ENCODE results near the gene TADA3. TPM values are rescaled to one million over a fixed set of nuclear protein-coding genes. Genes with fewer than 3 reads are reported as not detected.
A peak's percentile ranks its signal among the peaks of the same experiment; 100 is the strongest.

TADA3 gene
- total RNA-seq, 1 donor from 2014 or later: 27.1 TPM

DNA sequence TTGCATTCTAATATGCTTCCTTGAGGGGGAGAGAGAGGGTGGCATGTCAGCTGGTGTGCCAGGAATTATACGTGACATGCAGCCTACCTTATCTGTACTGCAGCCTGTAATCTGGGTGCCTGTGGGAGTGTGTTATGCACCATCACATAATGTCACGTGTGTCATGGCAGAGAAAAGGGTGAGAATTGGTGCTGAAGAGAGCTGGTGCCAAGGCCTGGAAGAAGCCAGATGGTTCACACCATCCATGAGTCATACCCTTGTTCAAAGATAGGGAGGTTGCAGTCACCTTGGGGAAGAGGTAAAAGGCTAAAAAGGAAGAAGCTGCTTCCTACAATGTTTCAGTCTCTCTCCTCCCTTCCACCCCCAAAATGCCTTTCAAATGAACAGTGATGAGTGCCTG lies 55.4 kb downstream of the TADA3 start:
- Histone ChIP-seq H3K9me3 (ENCODE audit: control insufficient read depth in 3 of 3, low read length in 3 of 3) (no peaks in the 10 kb centered on the region), H3K27me3 (ENCODE audit: control insufficient read depth in 3 of 3, insufficient read depth in 3 of 3, low read length in 3 of 3) (no peaks in the 10 kb centered on the region), H3K4me3 (ENCODE audit: low read length in 3 of 3) (no peak overlapping the region), H3K27ac (ENCODE audit: low read depth, low read length) (no peak overlapping the region), H3K36me3 (ENCODE audit: control insufficient read depth in 3 of 3, insufficient read depth in 3 of 3, low read length in 3 of 3) (peaks cover 59 to 76% (median 74%) of the 10 kb centered on the region in 3 donors), H3K9ac (ENCODE audit: low read depth in 1 of 3, low read length in 3 of 3) (no peak overlapping the region), H3K4me1 (ENCODE audit: control insufficient read depth in 3 of 3, insufficient read depth in 3 of 3, low read length in 3 of 3) (peaks cover 16 to 23% (median 20%) of the 10 kb centered on the region in 3 donors)

DNA sequence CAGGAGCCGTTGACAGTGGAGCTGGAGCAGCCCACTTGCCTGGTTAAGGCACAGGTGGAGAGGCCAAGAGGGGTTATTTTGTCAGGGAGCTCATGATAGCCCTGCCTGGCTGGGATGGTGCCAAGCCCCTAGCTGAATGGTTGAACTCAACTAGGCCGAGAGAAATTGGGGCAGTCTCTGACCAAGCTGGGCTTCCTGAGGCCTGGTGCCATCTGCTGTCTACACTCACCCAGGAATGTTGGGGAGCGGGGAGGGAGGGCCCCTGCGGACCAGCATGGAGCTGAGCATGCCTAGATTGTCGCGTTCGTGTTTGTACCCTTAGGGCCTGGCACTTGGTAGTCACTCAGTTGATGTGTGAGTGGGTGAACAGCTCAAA lies 59.5 kb downstream of the TADA3 start:
- peaks cover 21 to 36% (median 33%) of the 10 kb centered on the region in 3 donors for H3K36me3 ChIP-seq (ENCODE audit: control insufficient read depth in 3 of 3, insufficient read depth in 3 of 3, low read length in 3 of 3)
- no peaks in the 10 kb centered on the region for H3K27me3 ChIP-seq (ENCODE audit: control insufficient read depth in 3 of 3, insufficient read depth in 3 of 3, low read length in 3 of 3)
- peaks cover 21 to 29% (median 24%) of the 10 kb centered on the region in 3 donors for H3K4me1 ChIP-seq (ENCODE audit: control insufficient read depth in 3 of 3, insufficient read depth in 3 of 3, low read length in 3 of 3)
- H3K27ac ChIP-seq (ENCODE audit: low read depth, low read length): no peak overlapping the region
- peak overlapping the region; percentile 88 to 90 (median 89) for H3K4me3 ChIP-seq (ENCODE audit: low read length in 3 of 3)
- no peaks in the 10 kb centered on the region for H3K9me3 ChIP-seq (ENCODE audit: control insufficient read depth in 3 of 3, low read length in 3 of 3)
- H3K9ac ChIP-seq (ENCODE audit: low read depth in 1 of 3, low read length in 3 of 3): peak overlapping the region; percentile 97 to 99 (median 98)

DNA sequence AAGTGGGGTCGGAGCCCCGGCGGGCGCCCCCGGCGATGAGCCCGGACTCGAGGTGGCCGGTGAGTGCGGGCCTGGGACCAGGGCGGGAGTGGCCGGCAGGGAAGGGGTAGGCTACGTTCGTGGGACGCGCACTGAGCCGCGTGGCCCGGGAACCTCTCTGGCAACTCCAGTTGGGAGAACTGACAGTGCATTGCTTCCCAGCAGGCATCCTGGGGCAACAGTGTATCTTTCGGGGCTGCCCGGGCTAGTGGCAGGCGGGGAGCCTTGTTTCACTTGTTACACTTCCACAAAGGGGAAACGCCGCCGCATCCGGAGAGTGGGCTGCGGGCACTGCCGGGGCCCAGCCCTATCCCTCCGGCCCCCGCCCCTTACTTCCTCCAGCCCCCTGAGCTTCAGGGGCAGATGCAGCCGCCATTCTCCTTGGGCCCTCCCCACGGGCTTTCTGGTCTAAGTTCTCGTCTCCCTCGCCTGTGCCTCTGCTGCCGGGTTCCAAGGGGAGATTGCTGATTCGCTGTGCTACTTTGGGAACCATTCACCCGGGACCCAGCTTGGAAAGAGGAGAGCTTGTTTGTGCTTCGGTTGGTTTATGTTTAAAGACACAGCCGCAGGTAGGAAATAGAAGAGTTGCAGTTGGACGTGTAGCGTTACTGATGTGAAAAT lies 60.1 kb downstream of the TADA3 start:
- Histone ChIP-seq H3K4me3 (ENCODE audit: low read length in 3 of 3) (peak overlapping the region; percentile 88 to 90 (median 89)), H3K36me3 (ENCODE audit: control insufficient read depth in 3 of 3, insufficient read depth in 3 of 3, low read length in 3 of 3) (peaks cover 18 to 32% (median 29%) of the 10 kb centered on the region in 3 donors), H3K27me3 (ENCODE audit: control insufficient read depth in 3 of 3, insufficient read depth in 3 of 3, low read length in 3 of 3) (no peaks in the 10 kb centered on the region), H3K27ac (ENCODE audit: low read depth, low read length) (peak overlapping the region; percentile 97), H3K9ac (ENCODE audit: low read depth in 1 of 3, low read length in 3 of 3) (peak overlapping the region; percentile 97 to 99 (median 98)), H3K4me1 (ENCODE audit: control insufficient read depth in 3 of 3, insufficient read depth in 3 of 3, low read length in 3 of 3) (peaks cover 21 to 29% (median 24%) of the 10 kb centered on the region in 3 donors), H3K9me3 (ENCODE audit: control insufficient read depth in 3 of 3, low read length in 3 of 3) (no peaks in the 10 kb centered on the region)

DNA sequence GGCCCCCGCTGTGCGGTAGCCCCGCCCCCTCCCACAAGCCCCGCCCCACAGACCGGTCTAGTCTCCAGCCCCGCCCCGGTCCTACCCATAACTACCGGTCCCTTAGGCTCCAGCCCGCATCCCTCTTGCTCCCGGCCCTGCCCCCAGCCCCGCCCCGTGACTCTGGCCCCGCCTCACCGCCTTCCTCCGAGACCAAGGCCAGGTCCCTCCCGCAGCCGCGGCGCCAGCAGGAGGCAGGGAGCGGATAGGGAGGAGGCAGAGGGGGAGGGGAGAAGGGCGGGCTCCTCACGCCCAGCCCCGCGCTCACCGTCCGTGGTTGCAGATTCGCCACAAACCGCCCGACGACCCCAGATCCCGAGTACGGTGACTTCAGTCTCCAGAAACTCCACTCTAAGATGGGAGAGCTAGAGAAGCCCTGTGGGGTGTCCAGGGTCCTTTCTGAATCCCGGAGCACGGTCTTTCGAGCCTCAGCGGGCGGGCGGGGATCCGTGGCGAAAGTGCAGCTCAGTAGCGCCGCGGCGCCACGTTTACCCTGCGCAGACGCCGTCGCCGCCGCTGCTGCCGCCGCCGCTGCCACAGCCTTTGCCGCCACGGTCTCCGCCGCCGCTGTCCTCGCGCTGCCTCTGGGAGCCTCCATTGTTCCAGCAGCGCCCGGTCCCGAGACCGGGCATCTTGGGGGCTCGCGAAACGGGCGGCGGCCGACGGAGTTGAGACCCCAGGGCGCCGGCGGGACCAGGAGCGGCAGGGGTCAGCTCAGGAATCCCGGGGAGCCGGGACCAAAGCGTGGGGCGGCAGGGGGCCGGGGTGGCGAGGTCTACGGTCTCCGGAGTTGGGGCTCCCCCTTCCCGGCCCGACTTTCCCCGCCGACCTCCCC lies 60.8 kb downstream of the TADA3 start, which contains the start of gene BRPF1:
Gene BRPF1 (plus strand): TSS at position 530 of the 874 bp plus-strand sequence. CDS start 2,406 bp downstream, outside the sequence.
- Histone ChIP-seq H3K4me3 (ENCODE audit: low read length in 3 of 3) (peak within 1 kb of the TSS; percentile 88 to 90 (median 89)), H3K27ac (ENCODE audit: low read depth, low read length) (peak within 1 kb of the TSS; percentile 97), H3K9ac (ENCODE audit: low read depth in 1 of 3, low read length in 3 of 3) (peak within 1 kb of the TSS; percentile 97 to 99 (median 98)), H3K27me3 (ENCODE audit: control insufficient read depth in 3 of 3, insufficient read depth in 3 of 3, low read length in 3 of 3) (no peaks in the 10 kb centered on the region), H3K36me3 (ENCODE audit: control insufficient read depth in 3 of 3, insufficient read depth in 3 of 3, low read length in 3 of 3) (peaks cover 10 to 25% (median 21%) of the 10 kb centered on the region in 3 donors), H3K4me1 (ENCODE audit: control insufficient read depth in 3 of 3, insufficient read depth in 3 of 3, low read length in 3 of 3) (peaks cover 21 to 28% (median 24%) of the 10 kb centered on the region in 3 donors), H3K9me3 (ENCODE audit: control insufficient read depth in 3 of 3, low read length in 3 of 3) (no peaks in the 10 kb centered on the region)

DNA sequence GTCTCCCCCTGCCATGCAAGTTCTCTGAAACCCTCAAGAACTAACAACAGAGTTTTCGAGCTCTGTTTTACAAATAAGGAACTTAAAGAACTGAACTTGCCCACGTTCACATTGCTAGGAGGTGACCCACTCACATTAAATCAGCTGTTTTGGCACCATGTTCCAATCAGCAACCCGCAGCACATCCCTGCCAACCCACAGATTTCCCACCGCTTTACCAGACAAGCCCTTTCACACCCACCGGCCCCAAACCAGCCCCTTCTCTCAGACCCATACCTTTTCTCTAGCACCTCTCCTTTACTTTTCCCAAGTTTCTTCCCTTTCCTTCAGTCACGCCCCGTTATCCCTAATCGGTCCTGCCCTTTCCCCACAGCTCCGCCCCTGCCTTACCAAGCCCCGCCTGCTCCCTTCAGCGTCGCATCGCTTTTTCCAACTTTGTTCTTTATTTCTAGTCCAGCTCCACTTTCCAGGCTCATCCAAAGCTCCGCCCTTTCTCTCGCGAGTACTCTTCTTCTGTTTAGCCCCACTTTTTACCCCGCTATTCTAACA lies 61.5 kb downstream of the TADA3 start:
- H3K4me1 ChIP-seq (ENCODE audit: control insufficient read depth in 3 of 3, insufficient read depth in 3 of 3, low read length in 3 of 3): peaks cover 20 to 25% (median 24%) of the 10 kb centered on the region in 3 donors
- peak overlapping the region; percentile 73 to 85 (median 82) for H3K4me3 ChIP-seq (ENCODE audit: low read length in 3 of 3)
- H3K27ac ChIP-seq (ENCODE audit: low read depth, low read length): peak overlapping the region; percentile 97
- peaks cover 8 to 20% (median 16%) of the 10 kb centered on the region in 3 donors for H3K36me3 ChIP-seq (ENCODE audit: control insufficient read depth in 3 of 3, insufficient read depth in 3 of 3, low read length in 3 of 3)
- no peaks in the 10 kb centered on the region for H3K27me3 ChIP-seq (ENCODE audit: control insufficient read depth in 3 of 3, insufficient read depth in 3 of 3, low read length in 3 of 3)
- peak overlapping the region in 2 of 3 donors; percentile 55 to 58 for H3K9ac ChIP-seq (ENCODE audit: low read depth in 1 of 3, low read length in 3 of 3)
- H3K9me3 ChIP-seq (ENCODE audit: control insufficient read depth in 3 of 3, low read length in 3 of 3): no peaks in the 10 kb centered on the region

Other genes with a start within 250 kb of the TADA3 start
- not detected for gene LHFPL4, start 238.7 kb downstream of the TADA3 start, total RNA-seq
- 30.8 TPM for gene MTMR14, start 143.0 kb downstream of the TADA3 start, total RNA-seq
- 0.52 TPM for gene CPNE9, start 88.6 kb downstream of the TADA3 start, total RNA-seq
- 10.4 TPM for gene BRPF1, start 60.7 kb downstream of the TADA3 start, total RNA-seq
- gene OGG1, start 42.5 kb downstream of the TADA3 start, total RNA-seq: 29.2 TPM
- 23.0 TPM for gene CAMK1, start 22.5 kb downstream of the TADA3 start, total RNA-seq
- 65.2 TPM for gene ARPC4, start 609 bp upstream of the TADA3 start, total RNA-seq
- gene TTLL3, start 17.8 kb upstream of the TADA3 start, total RNA-seq: 13.6 TPM
- gene RPUSD3, start 51.5 kb upstream of the TADA3 start, total RNA-seq: 14.6 TPM
- gene CIDEC, start 87.8 kb upstream of the TADA3 start, total RNA-seq: 9.4 TPM
- gene JAGN1, start 98.1 kb upstream of the TADA3 start, total RNA-seq: 35.0 TPM
- not detected for gene IL17RE, start 110.4 kb upstream of the TADA3 start, total RNA-seq
- 12.5 TPM for gene IL17RC, start 124.6 kb upstream of the TADA3 start, total RNA-seq
- 12.0 TPM for gene CRELD1, start 141.4 kb upstream of the TADA3 start, total RNA-seq
- gene PRRT3, start 159.9 kb upstream of the TADA3 start, total RNA-seq: 0.52 TPM
- 27.1 TPM for gene EMC3, start 194.4 kb upstream of the TADA3 start, total RNA-seq
- 11.5 TPM for gene FANCD2, start 234.0 kb upstream of the TADA3 start, total RNA-seq

Measured in skeletal muscle tissue (tissue), 4 donors.